Stimulated activated CD4-positive, alpha-beta T cell treated with anti-CD3 and anti-CD28 coated beads, Interleukin-12 subunit alpha, Interleukin-12 subunit beta, amount 100 ng/mL, for 48 hours (primary cell): ENCODE results near the gene TBPL1.
"Not testable (repeated sequence)": the region's sequence is repeated elsewhere in the genome, so short reads cannot be mapped to it uniquely, and the experiment has no call there.

ENCODE experiments used
- DNase-seq, 3 donors: peaks; one replicate each; pipeline ENCODE4 v3.0.0-alpha.2; 2020; ENCODE audit warnings: low read depth in 2 of 3, low spot score in 1 of 3

TBPL1 gene

GRCh38 chr6:133953634-133954415 is 801 bp downstream of the TBPL1 start:
- DNase-seq, result no peak

DNA sequence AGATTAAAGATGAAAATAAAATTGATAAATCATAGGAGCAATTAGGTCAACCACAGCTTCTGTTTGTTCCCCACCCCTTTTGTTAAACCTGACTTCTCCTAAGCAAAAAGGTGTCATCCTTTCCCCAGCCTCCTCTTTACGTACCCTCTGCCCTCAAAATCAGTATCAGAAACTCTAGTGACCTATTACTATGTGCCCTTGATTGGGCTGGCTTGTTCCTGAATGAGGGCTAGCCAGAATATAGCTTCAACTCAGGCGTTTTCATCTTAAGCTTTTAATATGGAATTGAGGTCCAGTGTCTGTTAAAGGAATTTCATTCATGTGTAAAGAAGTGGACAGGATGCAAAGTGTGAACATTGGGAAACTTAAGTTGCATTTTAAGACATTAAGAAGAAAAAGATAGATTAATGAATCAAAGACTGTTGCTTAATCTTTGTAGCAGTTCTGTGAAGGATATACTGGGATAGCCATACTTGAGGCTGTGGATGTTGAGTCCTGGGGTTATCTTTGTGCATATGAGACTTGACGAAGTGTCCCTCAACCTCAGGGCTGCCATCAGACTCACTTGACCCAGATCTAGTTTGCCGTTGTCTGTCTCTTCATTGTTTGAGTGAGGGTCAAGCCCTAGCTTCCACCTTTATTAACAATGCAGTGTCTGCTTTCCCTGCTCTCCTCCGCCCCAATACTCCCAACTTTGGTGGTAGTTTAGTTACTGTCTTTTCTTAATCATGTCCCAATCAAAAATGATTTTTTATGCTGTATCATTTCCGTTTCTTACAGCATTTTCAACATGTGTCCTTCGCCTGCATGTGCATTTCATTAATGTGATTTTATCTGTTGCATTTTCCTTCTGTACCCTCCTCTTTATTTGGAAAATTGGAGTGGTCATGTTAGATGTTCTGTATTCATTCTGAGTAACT is 1.9 kb downstream of the TBPL1 start:
- DNase-seq, result no peak

DNA sequence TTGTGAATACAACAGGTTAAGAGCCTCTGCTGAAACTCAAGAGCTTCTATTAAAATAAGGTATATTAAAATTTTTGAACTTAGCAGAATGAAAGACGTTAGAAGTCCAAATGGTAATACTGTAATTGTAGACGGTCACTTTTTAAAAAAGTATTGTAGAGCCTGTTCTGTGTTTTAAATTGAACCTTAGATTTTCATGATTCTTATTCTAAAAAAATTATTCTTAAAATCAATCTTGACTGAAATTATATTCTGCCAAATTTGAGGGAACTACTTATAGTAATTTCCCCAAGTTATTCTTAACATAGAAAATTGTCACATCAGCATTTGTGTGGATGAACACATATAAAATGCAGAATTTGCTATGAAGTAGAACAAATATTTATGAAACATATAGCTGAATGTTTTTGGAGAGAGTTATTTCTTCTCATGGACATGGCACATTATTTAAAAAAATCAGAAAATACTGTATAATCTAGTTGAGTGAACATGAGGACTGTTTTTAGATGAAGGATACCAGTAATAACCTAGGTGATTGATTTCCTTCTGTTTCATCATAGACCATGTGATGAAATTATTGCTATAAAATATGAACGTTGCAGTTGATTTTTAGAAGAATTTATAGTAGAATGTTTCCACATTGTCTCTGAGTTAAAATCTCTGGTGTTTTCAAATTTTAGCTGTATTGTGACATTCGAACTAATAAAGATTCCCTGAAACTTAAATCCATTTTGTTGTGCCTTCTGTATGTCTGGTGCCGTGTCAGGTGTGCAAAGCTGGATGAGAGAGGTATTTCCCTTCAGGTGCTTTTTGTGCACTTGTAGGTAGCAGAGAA is 2.8 kb downstream of the TBPL1 start:
- DNase-seq, result no peak

GRCh38 chr6:133956416-133957049 is 3.5 kb downstream of the TBPL1 start:
- no peak for DNase-seq

DNA sequence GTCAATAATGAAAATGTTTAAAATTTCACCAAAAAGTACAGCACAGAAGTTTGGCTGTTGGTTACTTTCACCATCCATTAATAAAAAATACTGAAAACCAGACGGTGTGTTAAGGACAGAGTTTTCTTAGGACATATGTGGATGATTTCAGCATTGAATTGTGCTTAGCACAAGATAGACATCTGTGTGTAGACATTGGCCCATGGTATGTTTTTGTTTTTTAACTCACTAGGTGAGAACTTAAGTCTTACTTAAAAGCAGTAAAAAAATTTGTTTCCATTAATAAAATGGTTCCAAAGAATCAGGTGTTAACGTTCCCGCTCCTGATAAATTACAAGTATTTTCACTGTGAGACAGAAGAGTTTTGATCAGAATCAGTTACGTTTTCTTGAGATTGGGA is 4.2 kb downstream of the TBPL1 start:
- no peak for DNase-seq

DNA sequence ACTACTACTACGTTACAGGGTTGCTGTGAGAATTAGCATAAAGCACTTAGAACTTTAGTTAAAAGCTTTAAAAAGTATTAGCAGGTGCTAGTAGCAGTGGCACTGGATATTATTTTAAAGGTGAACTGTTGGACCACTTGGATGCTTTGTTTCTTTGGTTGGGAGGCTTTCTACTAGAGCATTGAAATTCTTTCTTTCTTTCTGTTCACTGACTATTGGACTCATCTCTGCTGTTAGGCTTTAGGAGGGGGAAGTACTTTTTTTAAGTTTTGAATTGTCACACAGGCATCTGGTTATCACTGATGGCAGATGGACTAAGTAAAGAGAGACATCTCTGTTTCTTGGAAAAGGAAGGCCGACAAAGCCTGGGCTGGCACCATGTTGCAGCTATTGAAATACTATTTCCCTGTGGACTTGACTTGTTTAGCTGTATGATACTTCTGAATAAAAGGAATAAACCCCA is 4.8 kb downstream of the TBPL1 start:
- DNase-seq, result no peak

DNA sequence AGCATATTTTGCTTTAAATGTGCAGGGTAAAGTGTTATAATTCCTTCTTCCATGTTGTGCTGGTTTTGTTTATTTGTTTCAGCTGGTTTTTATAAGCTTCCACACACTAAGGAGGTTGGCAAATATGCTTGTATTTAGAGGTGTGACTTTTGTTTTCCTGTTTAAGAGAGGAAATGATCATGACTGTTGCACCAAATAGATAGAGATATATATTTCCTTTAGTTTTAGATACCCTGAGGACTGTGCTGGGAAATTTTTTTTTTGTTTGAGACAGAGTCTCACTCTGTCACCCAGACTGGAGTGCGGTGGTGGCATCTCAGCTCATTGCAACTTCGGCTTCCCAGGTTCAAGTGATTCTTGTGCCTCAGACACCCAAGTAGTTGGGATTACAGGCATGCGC is 5.8 kb downstream of the TBPL1 start:
- no peak for DNase-seq

GRCh38 chr6:133959667-133960368 is 6.8 kb downstream of the TBPL1 start:
- DNase-seq, result no peak

GRCh38 chr6:133961831-133962230 is 8.8 kb downstream of the TBPL1 start:
- DNase-seq, result no peak

- DNase-seq, result no peak
Observed at GRCh38 chr6:133964052-133964451, 11.0 kb downstream of the TBPL1 start.

- DNase-seq, result no peak
Observed at GRCh38 chr6:133964702-133965101, 11.7 kb downstream of the TBPL1 start.

DNA sequence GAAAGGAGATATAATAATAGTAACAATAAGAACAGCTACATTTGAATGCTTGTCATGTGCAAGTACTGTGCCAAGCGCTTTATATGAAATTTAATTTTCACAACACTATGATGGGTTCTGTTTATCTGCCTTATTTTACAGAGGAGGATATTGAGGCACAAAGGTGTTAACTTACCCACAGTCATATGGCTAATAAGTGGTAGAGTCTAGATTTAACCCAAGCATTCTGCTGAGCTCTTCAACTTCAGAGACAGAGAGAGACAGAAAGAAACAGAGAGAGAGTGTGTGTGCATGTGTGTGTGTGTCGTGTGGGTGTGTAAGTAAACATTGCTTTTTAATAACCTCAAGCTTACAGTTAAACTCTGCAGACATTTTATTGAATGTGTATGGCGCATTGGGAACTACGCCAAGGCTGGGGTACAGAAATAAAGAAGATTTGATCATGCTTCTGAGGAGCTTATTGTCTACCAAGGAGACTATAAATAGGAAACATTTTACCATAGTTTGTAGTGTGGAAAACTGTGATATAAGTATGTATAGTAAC is 12.9 kb downstream of the TBPL1 start:
- no peak for DNase-seq

GRCh38 chr6:133966654-133967329 is 13.8 kb downstream of the TBPL1 start:
- no peak for DNase-seq

DNA sequence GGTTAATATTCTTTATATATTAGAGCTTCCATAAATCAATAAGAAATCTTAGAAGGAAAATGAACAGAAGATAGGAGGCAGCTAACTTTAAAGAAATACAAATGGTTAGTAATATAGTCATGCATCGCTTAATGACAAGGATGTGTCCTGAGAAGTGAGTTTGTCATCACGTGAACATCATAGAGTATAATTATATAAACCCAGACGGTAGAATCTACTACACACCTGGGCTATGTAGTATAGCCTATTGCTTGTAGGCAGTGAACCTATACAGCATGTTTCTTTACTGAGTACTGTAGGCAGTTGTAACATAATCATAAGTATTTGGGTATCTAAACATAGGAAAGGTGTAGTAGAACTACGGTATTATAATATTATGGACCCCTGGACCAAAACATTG is 14.3 kb downstream of the TBPL1 start:
- DNase-seq, result no peak

DNA sequence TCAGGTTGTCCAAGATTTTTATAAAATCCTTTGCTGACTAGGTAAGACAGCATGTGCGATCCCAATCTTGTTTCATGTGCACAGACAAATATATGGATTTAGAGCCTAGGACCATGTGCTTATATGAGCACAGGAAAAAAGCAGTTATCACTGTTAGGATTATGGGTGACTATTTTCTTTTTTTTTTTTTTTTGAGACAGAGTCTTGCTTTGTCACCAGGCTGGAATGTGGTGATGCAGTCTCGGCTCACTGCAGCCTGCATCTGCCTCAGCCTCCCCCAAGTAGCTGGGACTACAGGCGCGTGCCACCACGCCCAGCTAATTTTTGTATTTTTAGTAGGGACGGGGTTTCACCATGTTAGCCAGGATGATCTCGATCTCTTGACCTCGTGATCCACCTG is 14.8 kb downstream of the TBPL1 start:
- not testable (repeated sequence) for DNase-seq

- DNase-seq, result no peak
Observed at GRCh38 chr6:133969285-133969920, 16.4 kb downstream of the TBPL1 start.

DNA sequence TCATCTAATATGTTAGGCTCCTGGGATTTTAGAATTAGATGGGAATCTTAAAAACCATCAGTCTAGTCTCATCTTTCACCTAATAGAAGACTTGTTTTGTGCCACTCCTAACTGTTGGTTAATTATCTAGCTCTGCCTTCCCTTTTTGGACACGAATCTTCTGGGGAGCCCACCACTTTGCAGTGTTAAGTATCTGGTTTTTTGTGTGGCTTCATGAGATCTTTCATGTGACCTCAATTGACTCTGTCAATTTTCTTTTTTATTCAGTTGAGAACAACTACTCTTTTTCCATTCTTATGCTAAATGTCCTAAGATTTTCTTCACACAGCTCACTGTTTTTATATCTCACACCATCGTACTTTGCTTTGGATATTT is 16.9 kb downstream of the TBPL1 start:
- DNase-seq, result no peak

DNA sequence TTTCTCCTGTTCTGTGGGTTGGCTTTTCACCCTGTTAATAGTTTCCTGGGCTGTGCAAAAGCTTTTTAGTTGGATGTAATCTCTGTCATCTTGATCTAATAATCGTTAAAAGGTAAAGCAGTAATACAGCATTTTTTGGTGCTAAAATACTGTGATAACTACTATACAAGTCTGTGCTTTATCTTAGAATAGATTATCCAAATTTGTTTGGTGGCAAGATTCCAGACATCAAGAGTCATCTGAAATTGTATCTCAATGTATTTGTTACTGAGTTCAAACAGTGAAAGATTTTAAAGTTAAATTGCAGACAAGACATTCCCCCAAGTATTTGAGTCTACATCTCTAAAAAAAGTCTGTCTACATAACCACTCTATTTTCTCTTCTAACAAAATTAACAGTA is 18.8 kb downstream of the TBPL1 start:
- no peak for DNase-seq

GRCh38 chr6:133972388-133972787 is 19.4 kb downstream of the TBPL1 start:
- DNase-seq, result no peak
